ENCODE results near the gene TP53I11. TPM values are rescaled to one million over a fixed set of nuclear protein-coding genes. Genes with fewer than 3 reads are reported as not detected.

Gene TP53I11
- total and polyA plus RNA-seq, 2 of the 13 experiments (the other 11 are each of a cell fraction or from before 2014, with no cell fraction given), result not detected

DNA sequence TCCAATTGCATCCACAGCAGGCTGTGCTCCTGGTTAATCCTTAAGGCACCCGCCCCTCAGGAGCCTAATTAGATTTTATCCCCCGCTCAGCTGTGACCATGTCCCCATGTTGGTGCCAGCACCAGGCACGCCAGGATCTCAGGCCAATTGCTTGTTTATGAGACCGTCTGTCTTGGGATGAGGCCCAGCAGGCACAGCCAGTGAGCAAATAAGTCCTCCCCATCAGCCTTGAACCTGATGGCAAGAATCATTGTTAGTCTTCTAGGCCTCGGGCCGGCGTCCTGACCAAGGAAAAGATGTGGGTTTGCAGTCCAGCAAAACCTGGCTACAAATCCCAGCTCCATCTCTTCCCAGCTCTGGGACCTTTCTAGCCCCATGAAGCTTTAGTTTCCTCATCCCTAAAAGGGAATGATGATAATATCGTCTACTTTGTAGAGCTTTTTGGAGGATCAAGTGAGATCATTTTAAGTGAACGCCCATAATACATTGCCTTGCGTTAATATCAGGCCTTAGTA lies 57.3 kb downstream of the TP53I11 start:
- intact Hi-C loops (cut with micrococcal nuclease; ENCODE audit: unreplicated experiment) (no loop called here), in situ Hi-C loops (cut with HindIII; ENCODE audit: extremely low pct_ligation_motif_present, low pct_unique_long_range_greater_than_20kb) (loop anchor here (5.0 to 25.0 kb wide), 2 partner anchors 166 to 581 kb away; partner anchors contain the start of genes ALX4 and TSPAN18)
- H3K9me3 ChIP-seq (ENCODE audit: low read length), result no peaks in the 10 kb centered on the region
- peaks cover 0 to 1% of the 10 kb centered on the region in 2 experiments; a peak in 1 of 5 replicates for H3K27me3 ChIP-seq (ENCODE audit: control insufficient read depth in 1 of 2, insufficient read depth in 2 of 2, low read length in 2 of 2)
- 72% methylated on average over 4 of the region's 10 CpGs for WGBS (ENCODE audit: low lambda C conversion rate)
- ATAC-seq, result no peak
- no peaks in the 10 kb centered on the region for H3K36me3 ChIP-seq (replicated peaks in 1 of 2; ENCODE audit: control insufficient read depth in 1 of 2, insufficient read depth in 2 of 2, low read length in 2 of 2)
- POLR2A ChIA-PET, result no interaction called here
- no peak overlapping the region for H3K27ac ChIP-seq (ENCODE audit: extremely low read length, insufficient read depth, low read length)
- H3K4me3 ChIP-seq (replicated peaks in 1 of 3; ENCODE audit: insufficient read depth in 1 of 3, low read depth in 2 of 3, low read length in 3 of 3), result no peak overlapping the region
- BruUV-seq (replicated peaks), result no TSS peak
- CTCF ChIA-PET (ENCODE audit: low intra/inter-chr PET ratio, low total read pairs), result interaction anchor here (1.6 kb wide), 1 partner anchor 272 kb away, joined by 7 read pairs; no protein-coding TSS in a partner anchor
- FAIRE-seq, result no peak
- no peak overlapping the region for H3K9ac ChIP-seq (ENCODE audit: insufficient read depth, low read depth, low read length)
- no peak overlapping the region for H2AFZ ChIP-seq (ENCODE audit: low read length)
- H4K20me1 ChIP-seq (ENCODE audit: insufficient read depth, low read length), result no peaks in the 10 kb centered on the region
- no peaks in the 10 kb centered on the region for H3K79me2 ChIP-seq (ENCODE audit: insufficient read depth, low read length)
- H3K4me1 ChIP-seq (ENCODE audit: insufficient read depth, low read length), result no peaks in the 10 kb centered on the region
- DNase-seq (ENCODE audit: low spot score), result no peak
- TF ChIP-seq SRF (IDR thresholded peaks at IDR 0.05; ENCODE audit: low read depth, low read length), result no peak
- TF ChIP-seq SP5 (CRISPR knock-in tag; IDR thresholded peaks at IDR 0.05; ENCODE audit: borderline replicate concordance, low read depth), result no peak
- TF ChIP-seq ZFP36L2 (CRISPR knock-in tag; IDR thresholded peaks at IDR 0.05), result no peak
- no peak for TF ChIP-seq SNAPC5 (CRISPR knock-in tag; IDR thresholded peaks at IDR 0.05; ENCODE audit: borderline replicate concordance)
- TF ChIP-seq ZFP36 (IDR thresholded peaks at IDR 0.05; ENCODE audit: borderline replicate concordance, low read depth, low read length, partially characterized antibody), result no peak
- H3K4me2 ChIP-seq (ENCODE audit: low read depth, low read length), result no peak overlapping the region

DNA sequence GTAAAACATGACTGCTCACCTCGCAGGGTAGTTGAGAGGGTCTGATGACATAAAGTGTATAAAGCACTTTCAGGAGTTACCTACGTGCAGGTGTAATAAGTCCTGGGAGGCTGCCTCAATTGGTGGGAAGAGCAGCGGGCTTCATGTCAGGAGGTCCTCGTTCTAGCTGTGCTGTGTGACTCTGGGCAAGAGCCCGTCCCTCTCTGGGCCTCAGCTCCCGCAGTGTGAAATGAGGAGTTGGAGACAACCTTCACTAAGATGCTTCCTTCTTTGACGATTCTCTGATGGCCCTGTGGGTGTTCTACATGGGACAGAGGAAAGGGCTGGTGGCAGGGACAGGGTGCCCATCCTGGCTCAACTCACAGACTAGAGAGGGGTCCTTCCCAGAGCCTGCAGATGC lies 57.8 kb downstream of the TP53I11 start:
- Histone ChIP-seq H3K27me3 (ENCODE audit: control insufficient read depth in 1 of 2, insufficient read depth in 2 of 2, low read length in 2 of 2) (peaks cover 0 to 1% of the 10 kb centered on the region in 2 experiments; a peak in 1 of 5 replicates), H3K4me1 (ENCODE audit: insufficient read depth, low read length) (no peaks in the 10 kb centered on the region), H3K9ac (ENCODE audit: insufficient read depth, low read depth, low read length) (no peak overlapping the region), H3K36me3 (replicated peaks in 1 of 2; ENCODE audit: control insufficient read depth in 1 of 2, insufficient read depth in 2 of 2, low read length in 2 of 2) (no peaks in the 10 kb centered on the region), H2AFZ (ENCODE audit: low read length) (no peak overlapping the region), H4K20me1 (ENCODE audit: insufficient read depth, low read length) (no peaks in the 10 kb centered on the region), H3K9me3 (ENCODE audit: low read length) (no peaks in the 10 kb centered on the region), H3K4me3 (replicated peaks in 1 of 3; ENCODE audit: insufficient read depth in 1 of 3, low read depth in 2 of 3, low read length in 3 of 3) (no peak overlapping the region), H3K27ac (ENCODE audit: extremely low read length, insufficient read depth, low read length) (no peak overlapping the region), H3K4me2 (ENCODE audit: low read depth, low read length) (no peak overlapping the region), H3K79me2 (ENCODE audit: insufficient read depth, low read length) (no peaks in the 10 kb centered on the region)
- no TSS peak for BruUV-seq (replicated peaks)
- no peak for TF ChIP-seq TEAD3 (CRISPR knock-in tag; optimal IDR thresholded peaks at IDR 0.05; ENCODE audit: borderline replicate concordance)
- peak; percentile 93 for TF ChIP-seq ZNF768 (CRISPR knock-in tag; IDR thresholded peaks at IDR 0.05)
- FAIRE-seq, result no peak
- ChIA-PET CTCF (ENCODE audit: low intra/inter-chr PET ratio, low total read pairs) (no interaction called here), POLR2A (no interaction called here)
- intact Hi-C loops (cut with micrococcal nuclease; ENCODE audit: unreplicated experiment) (no loop called here), in situ Hi-C loops (cut with HindIII; ENCODE audit: extremely low pct_ligation_motif_present, low pct_unique_long_range_greater_than_20kb) (loop anchor here (5.0 to 25.0 kb wide), 2 partner anchors 166 to 581 kb away; partner anchors contain the start of genes ALX4 and TSPAN18)
- 29% methylated on average over 4 of the region's 7 CpGs for WGBS (ENCODE audit: low lambda C conversion rate)
- DNase-seq (ENCODE audit: low spot score), result no peak
- ATAC-seq, result no peak

All from HepG2 (cell line).